Stimulated activated CD8-positive, alpha-beta memory T cell treated with anti-CD3 and anti-CD28 coated beads, Interleukin-7, amount 100 ng/mL, for 4 hours (primary cell): ENCODE data around the gene TLR10.
"Not testable (repeated sequence)": the region's sequence is repeated elsewhere in the genome, so short reads cannot be mapped to it uniquely, and the experiment has no call there.

Experiments
- DNase-seq, 2 donors: peaks; one replicate each; pipeline ENCODE4 v3.0.0-alpha.2; 2020; ENCODE audit warnings: low read depth in 2 of 2

TLR10 gene, protein sequence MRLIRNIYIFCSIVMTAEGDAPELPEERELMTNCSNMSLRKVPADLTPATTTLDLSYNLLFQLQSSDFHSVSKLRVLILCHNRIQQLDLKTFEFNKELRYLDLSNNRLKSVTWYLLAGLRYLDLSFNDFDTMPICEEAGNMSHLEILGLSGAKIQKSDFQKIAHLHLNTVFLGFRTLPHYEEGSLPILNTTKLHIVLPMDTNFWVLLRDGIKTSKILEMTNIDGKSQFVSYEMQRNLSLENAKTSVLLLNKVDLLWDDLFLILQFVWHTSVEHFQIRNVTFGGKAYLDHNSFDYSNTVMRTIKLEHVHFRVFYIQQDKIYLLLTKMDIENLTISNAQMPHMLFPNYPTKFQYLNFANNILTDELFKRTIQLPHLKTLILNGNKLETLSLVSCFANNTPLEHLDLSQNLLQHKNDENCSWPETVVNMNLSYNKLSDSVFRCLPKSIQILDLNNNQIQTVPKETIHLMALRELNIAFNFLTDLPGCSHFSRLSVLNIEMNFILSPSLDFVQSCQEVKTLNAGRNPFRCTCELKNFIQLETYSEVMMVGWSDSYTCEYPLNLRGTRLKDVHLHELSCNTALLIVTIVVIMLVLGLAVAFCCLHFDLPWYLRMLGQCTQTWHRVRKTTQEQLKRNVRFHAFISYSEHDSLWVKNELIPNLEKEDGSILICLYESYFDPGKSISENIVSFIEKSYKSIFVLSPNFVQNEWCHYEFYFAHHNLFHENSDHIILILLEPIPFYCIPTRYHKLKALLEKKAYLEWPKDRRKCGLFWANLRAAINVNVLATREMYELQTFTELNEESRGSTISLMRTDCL

DNA sequence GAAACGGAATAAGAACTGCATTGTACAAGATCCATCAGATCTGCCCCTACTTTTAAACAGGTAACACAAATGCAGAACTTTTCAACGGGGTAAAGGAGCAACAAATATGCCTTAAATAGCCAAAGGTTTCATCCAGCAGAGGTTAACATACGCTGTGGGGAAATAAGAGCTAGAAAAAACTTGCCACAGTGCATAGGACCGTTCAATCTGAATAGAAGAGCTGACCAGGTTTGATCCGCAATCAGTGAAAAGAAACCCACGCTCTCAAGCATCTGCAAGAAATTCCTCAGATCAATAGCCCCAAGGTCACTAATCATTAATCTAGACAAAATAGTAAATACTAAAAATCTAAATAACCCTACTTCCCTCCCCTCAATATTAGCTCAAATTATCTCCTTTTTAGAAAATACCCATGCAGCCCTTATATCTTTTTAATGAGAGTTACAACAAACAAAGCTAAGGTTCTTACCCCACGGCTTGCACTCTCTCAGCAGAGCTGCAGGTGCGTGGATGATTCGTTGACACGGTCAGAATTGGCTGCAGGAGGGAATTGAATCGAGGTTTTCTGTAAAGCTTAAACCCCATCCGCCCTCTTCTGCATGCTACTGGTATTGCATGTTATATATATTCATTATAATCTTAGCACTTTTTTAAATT, at the start of gene TLR10:
TLR10 (minus strand) TSS at position 539 of the 657 bp plus-strand sequence. CDS start 7,400 bp downstream, outside the sequence.
- DNase-seq = no peak

DNA sequence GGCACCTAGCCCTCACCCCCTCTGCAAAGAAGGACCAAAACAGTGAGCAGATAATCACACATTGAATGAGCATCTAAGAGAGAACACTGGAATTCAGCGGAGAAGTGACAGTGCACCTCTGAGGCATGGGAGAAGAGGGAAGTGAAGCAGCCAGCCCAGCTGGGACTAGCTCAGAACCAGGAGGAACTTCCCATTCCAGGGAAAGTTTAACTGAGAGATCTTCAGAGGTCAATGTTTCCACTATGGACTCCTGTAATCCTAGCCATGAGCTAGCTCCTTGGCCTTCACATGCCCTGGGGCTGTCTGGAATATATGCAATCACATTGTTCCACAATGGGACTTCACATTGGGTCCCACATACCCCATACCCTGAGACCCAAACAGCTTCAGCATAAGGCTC, 49.4 kb upstream of the TLR10 start:
- no peak for DNase-seq

DNA sequence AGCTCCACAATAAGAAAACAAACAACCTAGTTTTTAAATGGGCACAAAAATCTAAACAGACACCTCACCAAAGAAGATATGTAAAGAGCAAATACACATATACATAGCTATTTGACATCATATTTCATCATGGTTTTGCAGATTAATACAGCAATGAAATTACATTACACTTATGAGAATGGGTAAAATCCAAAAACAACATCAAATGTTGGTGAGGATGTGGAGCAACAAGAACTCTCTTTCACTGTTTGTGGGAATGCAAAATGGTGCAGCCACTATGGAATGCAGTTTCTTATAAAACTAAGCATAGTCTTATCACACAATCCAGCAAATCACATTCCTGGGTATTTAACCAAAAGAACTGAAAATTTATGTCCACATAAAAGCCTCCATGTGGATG, 48.9 kb upstream of the TLR10 start:
- DNase-seq = no peak

DNA sequence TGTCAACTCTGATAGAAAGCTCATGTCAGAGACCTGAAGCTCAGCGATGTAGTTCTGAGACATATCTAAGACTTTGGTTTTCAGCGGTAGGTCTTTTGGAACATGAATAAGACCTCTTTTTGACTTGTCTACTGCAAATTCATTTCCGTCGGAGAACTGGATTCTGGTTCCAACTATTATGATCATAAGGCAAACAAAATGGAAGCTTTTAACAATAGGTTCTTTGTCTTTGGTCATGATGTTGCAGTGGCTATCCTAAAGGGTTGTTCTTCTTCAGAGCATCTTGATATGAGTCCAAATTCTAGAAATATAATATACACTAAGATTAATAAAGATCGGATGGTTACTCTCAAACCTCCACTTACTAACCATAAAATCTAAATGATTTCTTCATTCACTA, 46.4 kb upstream of the TLR10 start:
- DNase-seq = no peak

DNA sequence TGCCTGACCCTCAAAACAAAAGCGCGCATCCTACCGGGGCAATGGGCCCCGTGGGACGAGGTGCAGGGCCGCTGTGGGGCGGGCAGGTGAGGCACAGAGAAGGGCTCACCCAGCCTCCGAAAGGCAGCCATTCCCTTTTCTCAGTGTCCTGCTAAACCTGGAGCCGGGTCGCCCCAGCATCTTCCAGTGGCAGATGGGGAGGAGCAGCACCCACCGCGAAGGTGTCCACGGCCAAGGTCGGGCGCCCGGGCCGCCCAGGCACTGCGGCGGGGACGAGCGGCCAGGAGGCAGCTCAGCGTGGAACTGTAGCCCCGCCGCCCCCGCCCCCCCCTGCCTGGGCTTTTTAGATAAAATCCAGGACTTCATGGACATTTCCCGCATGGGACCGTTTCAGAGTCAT, 41.0 kb upstream of the TLR10 start:
- DNase-seq = no peak

DNA sequence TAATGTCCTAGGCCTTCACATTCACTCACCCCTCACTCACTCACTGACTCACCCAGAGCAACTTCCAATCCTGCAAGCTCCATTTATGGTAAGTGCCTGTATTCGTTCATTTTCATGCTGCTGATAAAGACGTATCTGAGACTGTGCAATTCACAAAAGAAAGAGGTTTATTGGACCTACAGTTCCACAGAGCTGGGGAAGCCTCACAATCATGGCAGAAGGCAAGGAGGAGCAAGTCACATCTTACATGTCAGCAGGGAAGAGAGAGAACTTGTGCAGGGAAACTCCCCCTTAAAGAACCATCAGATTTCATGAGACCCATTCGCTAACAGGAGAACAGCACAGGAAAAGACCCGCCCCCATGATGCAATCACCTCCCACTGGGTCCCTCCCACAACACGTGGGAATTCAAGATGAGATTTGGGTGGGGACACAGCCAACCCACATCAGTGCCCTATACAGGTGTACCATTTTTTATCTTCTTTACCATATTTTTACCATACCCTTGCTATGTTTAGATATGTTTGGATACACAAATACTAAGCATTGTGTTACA, 40.0 kb upstream of the TLR10 start:
- no peak for DNase-seq

DNA sequence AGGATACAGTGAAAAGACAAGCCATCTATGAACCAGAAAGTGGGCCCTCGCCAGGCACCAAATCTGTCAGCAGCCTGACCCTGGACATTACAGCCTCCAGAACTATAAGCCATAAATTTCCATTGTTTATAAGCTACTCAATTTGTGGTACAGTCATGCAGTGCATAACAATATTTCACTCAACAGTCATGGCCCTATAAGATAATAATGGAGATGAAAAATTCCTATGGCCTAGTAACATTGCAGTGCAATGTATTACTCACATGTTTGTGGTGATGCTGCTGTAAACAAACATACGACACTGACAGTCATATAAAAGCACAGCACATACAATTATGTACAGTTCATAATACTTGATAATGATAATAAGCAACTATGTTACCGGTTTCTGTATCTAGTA, 38.9 kb upstream of the TLR10 start:
- no peak for DNase-seq

DNA sequence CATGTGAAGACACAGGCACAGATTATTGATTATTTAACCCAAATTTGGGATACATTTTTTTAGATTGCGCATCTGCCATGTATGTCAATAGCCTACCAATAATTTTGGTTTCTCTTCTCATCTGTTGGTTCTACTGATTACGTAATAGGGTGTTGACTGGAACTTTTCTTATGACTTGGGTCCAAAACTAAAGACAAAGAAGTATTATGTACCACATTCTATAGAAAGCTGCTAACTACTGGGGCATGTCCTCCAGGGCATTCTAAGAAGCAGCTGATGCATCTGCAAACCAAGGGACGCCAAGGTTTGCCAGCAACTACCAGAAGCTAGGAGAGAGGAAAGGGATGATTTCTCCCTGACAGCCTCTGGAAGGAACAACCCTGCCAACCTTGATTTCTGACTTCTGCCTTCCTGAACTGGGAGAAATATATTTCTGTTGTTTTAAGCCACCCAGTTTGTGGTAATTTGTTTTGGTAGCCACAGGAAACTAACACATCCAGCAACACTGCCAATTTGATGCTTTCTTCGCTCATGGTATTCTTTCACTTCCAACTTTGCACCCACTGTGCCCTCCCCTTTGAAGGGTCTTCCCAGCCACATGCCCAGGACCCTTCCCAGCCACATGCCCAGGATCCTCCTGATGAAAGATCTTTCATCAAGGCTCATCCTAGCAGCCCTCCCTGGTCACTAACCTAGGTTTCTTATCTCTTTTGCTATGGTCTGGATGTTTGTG, 37.7 kb upstream of the TLR10 start:
- DNase-seq = no peak

DNA sequence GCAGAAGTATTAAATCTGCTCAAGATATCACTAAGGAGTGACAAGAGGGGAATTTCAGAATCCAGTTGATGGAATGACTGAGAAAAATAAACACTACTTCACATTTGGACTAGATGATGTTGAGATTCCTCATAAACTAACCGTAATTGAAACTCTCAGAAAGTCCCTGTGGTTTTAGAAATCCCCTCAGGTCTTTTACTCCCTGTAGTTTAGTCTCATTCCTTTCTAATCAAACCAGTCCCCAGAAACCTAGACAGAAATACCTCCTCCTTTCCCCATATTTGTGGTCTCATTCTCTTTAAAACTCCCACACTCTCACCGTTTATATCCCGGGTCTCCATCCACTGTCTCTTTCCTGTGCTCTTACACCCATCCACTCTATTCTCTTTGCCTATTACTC, 36.8 kb upstream of the TLR10 start:
- DNase-seq = no peak

DNA sequence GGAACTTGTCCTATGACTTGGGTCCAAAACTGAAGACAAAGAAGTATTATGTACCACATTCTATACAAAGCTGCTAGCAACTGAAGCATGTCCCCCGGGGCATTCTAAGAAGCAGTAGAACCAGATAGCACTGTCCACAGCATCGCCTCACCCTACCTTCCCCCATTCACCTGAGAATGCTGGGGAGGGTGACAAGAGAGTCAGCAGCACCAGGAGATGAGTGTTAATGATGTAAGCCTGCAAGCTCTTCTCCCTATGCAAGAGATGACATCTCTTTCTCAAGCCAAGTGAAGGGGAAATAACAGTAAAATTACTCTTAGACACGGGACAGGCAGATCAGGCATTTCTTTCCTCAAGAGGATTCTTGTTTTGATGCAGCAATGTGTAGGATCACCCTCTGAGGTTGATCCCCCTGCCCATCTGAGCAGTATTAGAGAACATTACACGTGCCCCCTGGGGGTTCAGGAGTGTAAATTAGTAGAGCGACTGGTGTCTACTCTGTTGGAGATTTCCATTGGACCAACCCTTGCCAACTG, 35.7 kb upstream of the TLR10 start:
- DNase-seq = no peak

DNA sequence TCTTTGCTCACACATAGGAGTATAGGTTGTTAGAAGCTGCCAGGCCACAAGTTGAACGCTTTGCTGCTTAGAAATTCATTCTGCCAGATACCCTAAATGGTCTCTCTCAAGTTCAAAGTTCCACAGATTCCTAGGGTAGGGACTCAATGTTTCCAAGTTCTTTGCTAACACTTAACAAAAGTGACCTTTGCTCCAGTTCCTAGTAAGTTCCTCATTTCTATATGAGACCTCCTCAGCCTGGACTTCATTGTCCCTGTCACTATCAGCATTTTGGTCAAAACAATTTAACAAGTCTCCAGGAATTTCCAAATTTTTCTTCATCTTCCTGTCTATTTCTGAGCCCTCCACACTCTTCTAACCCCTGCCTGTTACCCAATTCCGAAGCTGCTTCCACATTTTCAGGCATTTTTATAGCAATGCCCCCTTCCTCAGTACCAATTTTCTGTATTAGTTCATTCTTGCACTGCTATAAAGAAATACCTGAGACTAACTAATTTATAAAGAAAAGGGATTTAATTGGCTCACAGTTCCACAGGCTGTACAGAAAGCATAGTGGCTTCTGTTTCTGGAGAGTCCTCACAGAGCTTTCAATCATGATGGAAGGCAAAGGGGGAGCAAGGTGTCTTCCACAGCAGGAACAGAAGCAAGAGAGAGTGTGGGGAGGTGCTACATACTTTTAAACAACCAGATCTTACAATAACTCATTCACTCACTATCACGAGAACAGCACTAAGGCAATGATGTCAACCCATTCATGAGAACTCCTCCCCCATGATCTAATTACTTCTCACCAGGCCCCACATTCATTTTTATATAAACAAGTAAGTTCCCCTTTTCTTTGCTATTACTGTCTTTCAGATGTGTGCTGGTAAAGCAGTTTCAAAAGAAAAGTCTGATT, 33.3 kb upstream of the TLR10 start:
- DNase-seq = no peak

DNA sequence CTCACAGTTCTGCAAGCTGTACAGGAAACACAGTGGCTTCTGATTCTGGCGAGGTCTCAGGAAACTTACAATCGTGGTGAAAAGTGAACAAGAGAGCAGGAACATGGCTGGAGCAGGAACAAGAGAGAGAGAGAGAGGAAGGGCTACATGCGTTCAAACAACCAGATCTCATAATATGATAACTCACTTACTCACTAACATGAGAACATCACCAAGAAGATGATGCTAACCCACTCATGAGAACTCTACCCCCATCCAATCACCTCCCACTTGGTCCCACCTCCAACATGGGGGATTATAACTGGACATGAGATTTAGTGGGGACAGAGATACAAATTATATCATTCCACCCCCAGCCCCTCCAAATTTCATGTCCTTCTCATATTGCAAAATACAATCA, 31.6 kb upstream of the TLR10 start:
- no peak for DNase-seq

DNA sequence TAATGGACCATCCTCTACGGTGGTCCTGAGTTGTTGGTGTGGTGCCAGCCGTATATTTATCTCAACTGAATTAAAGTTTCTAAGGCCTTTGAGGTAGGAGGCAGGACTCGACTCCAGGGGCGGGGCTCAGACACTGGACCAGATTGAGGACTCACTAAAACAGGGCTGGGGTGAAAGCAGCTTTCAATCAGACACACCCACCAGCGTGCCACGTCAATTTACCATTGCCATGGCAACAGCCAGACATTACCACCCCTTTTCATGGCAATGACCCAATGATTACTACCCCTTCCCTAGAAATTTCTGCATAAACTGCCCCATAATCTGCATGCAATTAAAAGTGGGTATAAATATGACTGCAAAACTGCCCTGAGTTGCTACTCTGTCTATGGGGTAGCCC, 28.5 kb upstream of the TLR10 start:
- DNase-seq = no peak

DNA sequence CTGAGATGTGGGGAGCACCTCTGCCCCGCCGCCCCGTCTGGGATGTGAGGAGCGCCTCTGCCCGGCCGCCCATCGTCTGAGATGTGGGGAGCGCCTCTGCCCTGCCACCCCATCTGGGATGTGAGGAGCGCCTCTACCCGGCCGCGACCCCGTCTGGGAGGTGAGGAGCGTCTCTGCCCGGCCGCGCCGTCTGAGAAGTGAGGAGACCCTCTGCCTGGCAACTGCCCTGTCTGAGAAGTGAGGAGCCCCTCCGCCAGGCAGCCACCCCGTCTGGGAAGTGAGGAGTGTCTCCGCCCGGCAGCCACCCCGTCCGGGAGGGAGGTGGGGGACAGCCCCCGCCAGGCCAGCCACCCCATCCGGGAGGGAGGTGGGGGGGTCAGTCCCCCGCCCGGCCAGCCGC, 24.7 kb upstream of the TLR10 start:
- not testable (repeated sequence) for DNase-seq

DNA sequence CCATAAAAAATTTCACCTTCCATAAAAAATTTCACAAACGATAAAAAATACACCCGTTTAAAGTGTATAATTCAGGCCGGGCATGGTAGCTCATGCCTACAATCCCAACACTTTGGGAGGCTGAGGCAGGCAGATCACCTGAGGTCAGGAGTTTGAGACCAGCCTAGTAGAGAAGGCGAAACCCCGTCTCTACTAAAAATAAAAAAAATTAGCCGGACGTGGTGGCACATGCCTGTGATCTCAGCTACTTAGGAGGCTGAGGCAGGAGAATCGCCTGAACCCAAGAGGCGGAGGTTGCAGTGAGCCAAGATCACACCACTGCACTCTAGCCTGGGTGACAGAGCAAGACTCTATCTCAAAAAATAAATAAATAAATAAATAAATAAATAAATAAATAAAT, 23.5 kb upstream of the TLR10 start:
- DNase-seq = not testable (repeated sequence)

DNA sequence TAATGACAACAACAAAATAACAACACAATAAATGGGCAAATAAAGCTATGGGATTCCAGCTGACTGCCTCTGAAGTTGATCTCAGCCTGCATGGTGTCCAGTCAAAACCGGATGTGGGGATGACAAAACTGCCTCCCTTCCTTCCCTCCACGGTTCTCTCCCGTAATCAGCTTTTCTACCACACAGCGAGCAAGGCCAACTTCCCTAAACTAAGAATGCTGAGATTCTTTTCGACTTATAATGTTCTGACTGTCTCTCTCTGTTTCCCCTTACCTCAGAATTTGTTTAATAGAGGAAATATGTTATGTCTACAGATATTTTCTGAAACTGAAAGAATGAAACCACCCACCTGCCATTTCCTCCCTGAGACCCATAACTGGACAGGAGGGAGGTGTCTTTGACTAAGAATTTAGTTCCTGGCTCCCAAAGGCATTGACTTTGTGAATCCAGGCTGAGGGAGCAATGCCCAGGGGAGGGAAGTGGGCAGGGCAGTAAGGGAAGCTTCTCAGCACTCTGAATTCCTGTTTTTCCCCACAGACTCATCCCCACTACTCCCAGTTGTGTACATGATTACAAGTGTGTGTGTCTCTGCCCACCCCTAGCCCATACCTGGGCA, 22.8 kb upstream of the TLR10 start:
- no peak for DNase-seq

DNA sequence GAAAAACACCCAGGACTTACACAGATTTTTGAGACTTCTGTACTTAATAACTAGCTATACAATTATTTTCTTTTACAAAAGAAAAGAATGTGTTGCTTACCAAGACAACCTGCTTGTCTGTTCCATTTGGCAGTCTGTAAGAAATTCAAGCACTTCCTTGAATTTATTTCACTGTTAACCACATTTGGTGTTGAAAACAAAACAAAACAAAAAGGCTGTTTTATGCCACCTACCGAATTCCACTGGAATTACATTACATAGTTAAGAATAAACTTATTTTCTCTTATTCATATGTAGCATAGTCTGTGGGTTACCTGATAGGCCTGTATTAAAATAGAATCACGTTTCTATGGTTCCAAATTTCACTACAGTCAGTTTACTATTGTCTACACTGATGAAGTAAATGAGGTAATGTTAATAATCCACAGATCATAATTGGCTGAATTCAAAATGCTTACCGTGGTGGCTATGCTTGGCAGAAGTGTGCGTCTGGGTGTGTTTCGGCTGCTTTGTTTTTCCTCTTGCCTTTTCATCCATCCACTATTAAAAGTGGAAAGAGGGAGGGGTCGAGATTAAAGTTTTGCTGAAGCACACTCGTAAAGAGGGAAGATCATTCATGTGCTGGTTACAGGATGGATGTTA, 22.0 kb upstream of the TLR10 start, which contains the start of gene TLR1:
TLR1 (minus strand) TSS at position 138 of the 642 bp plus-strand sequence. CDS start 5,960 bp downstream, outside the sequence.
- DNase-seq = no peak

DNA sequence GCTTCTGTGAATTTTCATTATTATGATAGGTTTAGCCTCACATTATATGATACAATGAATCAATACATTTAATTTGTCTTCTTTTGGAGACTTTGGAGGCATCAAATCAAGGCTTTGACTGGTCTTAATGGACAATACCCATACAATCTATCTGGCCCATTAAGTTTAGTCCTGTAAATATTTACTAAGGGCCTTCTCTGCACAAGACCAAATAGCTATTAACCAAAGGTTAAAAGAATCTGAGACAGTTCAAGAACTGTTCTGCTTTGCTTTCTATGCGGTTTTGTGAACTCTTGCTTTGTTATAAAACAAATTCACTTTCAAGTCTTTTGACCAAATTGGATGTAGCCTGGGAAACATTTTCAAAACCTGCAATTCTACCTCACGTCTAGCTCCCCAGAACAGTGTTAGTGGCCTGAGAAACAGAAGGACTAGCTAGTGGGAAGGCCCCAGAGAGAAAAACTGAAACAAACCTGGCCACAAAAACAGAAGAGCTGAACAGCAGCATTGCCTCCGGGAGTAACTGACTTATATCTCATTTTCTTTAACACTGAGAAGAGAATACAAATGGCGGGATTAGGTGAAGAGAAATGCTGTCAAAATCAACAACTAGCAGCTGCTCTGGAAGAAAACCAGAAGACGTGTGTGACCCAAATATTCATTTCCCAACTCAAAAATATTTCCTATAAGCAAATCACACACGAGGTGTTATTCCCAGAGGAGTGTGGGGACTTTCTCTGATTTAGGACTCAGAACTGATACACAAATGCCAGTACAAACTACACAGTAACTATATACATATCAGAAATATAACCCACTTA, 21.3 kb upstream of the TLR10 start:
- peak in 1 of 2 donors; percentile 0 for DNase-seq
